OCI-LY1 (cell line): ENCODE measurements around the gene CPXM2.

ENCODE experiments used
- H2AFZ ChIP-seq: fragments of 200-600 bp; sonication (generic), shearing (Covaris generic); 2 replicates; pipeline ENCODE4 v1.6.0; 2014; ENCODE audit warnings: antibody characterized with exemption, mild to moderate bottlenecking, low read length
- H3F3A ChIP-seq: fragments of 200-600 bp; sonication (generic), shearing (Covaris generic); 2 replicates; pipeline ENCODE4 v1.6.0; 2014; ENCODE audit warnings: mild to moderate bottlenecking, antibody characterized with exemption, low read length, moderate library complexity; ENCODE audit not compliant: insufficient read depth
- H3K27ac ChIP-seq: fragments of 200-600 bp; sonication (generic); 2 replicates; pipeline ENCODE4 v1.5.1; 2014; ENCODE audit warnings: low read length, mixed run types, mild to moderate bottlenecking, low read depth; ENCODE audit not compliant: poor library complexity, severe bottlenecking
- H3K27me3 ChIP-seq: fragments of 200-600 bp; sonication (generic); 2 replicates; pipeline ENCODE4 v1.6.0; 2014; ENCODE audit warnings: antibody characterized with exemption, mild to moderate bottlenecking, low read length, moderate library complexity; ENCODE audit not compliant: insufficient read depth
- H3K36me3 ChIP-seq: fragments of 200-600 bp; sonication (generic); 2 replicates; pipeline ENCODE4 v1.6.1; 2014; ENCODE audit warnings: mild to moderate bottlenecking, antibody characterized with exemption, low read length, moderate library complexity, mixed read lengths; ENCODE audit not compliant: insufficient read depth
- H3K4me1 ChIP-seq: fragments of 200-600 bp; sonication (generic); 2 replicates; pipeline ENCODE4 v1.5.1; 2014; ENCODE audit warnings: mild to moderate bottlenecking, low read length, moderate library complexity; ENCODE audit not compliant: insufficient read depth, severe bottlenecking
- H3K4me2 ChIP-seq: fragments of 200-600 bp; sonication (generic), shearing (Covaris generic); 2 replicates; pipeline ENCODE4 v1.6.1; 2014; ENCODE audit warnings: low read length
- H3K4me3 ChIP-seq: fragments of 200-600 bp; sonication (generic); 2 replicates; pipeline ENCODE4 v1.5.1; 2014; ENCODE audit warnings: low read length, low read depth, mild to moderate bottlenecking, mixed read lengths; ENCODE audit not compliant: poor library complexity, severe bottlenecking
- H3K79me2 ChIP-seq: fragments of 200-600 bp; shearing (Covaris generic); 2 replicates; pipeline ENCODE4 v1.6.1; 2016; ENCODE audit warnings: mixed run types, low read length, mixed read lengths; ENCODE audit not compliant: insufficient read depth
- H3K9ac ChIP-seq: fragments of 200-600 bp; sonication (generic), shearing (Covaris generic); 2 replicates; pipeline ENCODE4 v1.6.1; 2014; ENCODE audit warnings: mild to moderate bottlenecking, low read length, mixed read lengths
- H3K9me2 ChIP-seq: fragments of 200-600 bp; sonication (generic), shearing (Covaris generic); 2 replicates; pipeline ENCODE4 v1.6.1; 2014; ENCODE audit warnings: low read depth, mild to moderate bottlenecking, low read length, mixed read lengths
- H3K9me3 ChIP-seq: fragments of 200-600 bp; shearing (Covaris generic); 2 replicates; pipeline ENCODE4 v1.6.1; 2014; ENCODE audit warnings: low read length, mixed read lengths
- H4K20me1 ChIP-seq: fragments of 200-600 bp; sonication (generic), shearing (Covaris generic); 2 replicates; pipeline ENCODE4 v1.6.0; 2016; ENCODE audit warnings: mild to moderate bottlenecking, low read length; ENCODE audit not compliant: insufficient read depth
- CTCF ChIP-seq: fragments of 200-600 bp; sonication (generic), shearing (Covaris generic); IDR thresholded peaks from 2 replicates; pipeline ENCODE4 v1.5.1; 2017; ENCODE audit warnings: mild to moderate bottlenecking, antibody characterized with exemption, low read length, moderate library complexity, mixed read lengths
- EZH2 ChIP-seq: fragments of 200-600 bp; sonication (generic), shearing (Covaris generic); IDR thresholded peaks from 2 replicates; pipeline ENCODE4 v1.8.0; 2017; ENCODE audit warnings: borderline replicate concordance, mixed run types, mild to moderate bottlenecking, antibody characterized with exemption, low read length, moderate library complexity, mixed read lengths

Gene CPXM2

GRCh38 chr10:123746061-123746460 lies 145.5 kb downstream of the CPXM2 start:
- no peak overlapping the region for H3K4me3 ChIP-seq
- no peaks in the 10 kb centered on the region for H3K4me1 ChIP-seq
- H3K4me2 ChIP-seq = no peak overlapping the region
- no peaks in the 10 kb centered on the region for H3K79me2 ChIP-seq
- H3K9me3 ChIP-seq = no peaks in the 10 kb centered on the region
- TF ChIP-seq EZH2 (no peak), CTCF (no peak)
- no peaks in the 10 kb centered on the region for H3K27me3 ChIP-seq
- no peak overlapping the region for H2AFZ ChIP-seq
- no peaks in the 10 kb centered on the region for H3K36me3 ChIP-seq
- H3K9ac ChIP-seq = no peak overlapping the region
- no peaks in the 10 kb centered on the region for H3K9me2 ChIP-seq
- H3K27ac ChIP-seq = no peak overlapping the region
- no peaks in the 10 kb centered on the region for H4K20me1 ChIP-seq
- H3F3A ChIP-seq = no peaks in the 10 kb centered on the region

DNA sequence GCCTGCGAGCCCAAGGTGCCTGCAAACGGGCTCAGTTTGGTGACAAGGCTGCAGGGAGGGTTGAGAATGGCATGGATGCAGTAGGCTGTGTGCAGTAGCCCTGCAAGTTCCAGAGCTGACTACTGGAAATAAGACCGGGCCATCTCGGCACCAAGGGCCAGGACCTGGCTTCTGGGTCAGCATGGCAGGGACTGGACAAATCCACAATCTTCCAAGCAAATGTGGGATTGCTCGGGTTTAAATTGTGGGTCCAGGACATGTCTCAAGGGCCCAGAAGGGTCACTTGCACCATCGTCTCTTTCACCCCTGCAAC lies 147.4 kb downstream of the CPXM2 start:
- Histone ChIP-seq H3K9ac (no peak overlapping the region), H3K79me2 (no peaks in the 10 kb centered on the region), H3K27me3 (no peaks in the 10 kb centered on the region), H4K20me1 (no peaks in the 10 kb centered on the region), H3K4me3 (no peak overlapping the region), H3K4me1 (no peaks in the 10 kb centered on the region), H2AFZ (no peak overlapping the region), H3K27ac (no peak overlapping the region), H3K36me3 (no peaks in the 10 kb centered on the region), H3K9me3 (no peaks in the 10 kb centered on the region), H3K4me2 (no peak overlapping the region), H3K9me2 (no peaks in the 10 kb centered on the region), H3F3A (no peaks in the 10 kb centered on the region)
- TF ChIP-seq CTCF (no peak), EZH2 (no peak)

DNA sequence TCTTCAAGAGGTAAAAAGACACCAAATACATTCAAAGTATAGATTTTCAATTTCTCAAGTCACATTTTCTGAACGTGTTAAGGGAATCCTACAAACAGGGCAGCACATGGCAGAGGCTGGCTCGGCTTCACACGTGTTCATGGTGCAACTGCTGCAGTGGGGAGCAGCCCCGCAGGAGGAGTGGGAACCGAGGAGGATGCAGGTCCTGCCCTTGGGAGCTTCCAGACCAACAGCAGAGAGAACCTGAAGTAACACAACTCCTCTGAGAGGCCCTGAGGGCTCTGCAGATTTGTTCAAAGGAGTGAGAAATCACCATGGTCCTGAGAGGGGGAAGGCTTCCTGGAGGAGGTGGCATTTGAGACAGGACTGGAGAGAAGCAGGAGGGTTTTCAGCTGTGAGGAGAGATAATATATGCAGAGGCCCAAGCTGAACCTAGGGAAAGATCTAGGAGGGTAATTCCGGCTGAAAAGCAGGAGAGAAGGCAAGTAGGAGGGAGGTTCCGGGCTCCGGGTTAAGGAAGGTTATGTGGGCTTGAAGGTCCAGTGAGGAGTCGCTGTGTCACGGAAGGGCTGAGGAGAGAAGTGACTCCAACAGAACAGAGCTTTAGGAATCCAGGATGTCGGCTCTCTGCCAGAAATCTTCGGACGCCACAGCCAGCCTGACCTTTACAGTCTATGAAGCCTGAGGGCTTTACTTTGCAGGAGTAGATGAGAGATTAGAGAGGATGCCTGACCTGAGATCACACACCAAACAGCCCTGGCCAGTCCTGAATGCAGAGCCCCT lies 148.0 kb downstream of the CPXM2 start:
- no peak overlapping the region for H3K27ac ChIP-seq
- no peak overlapping the region for H2AFZ ChIP-seq
- TF ChIP-seq CTCF (no peak), EZH2 (no peak)

More for the DNA sequence above, 148.0 kb downstream of the CPXM2 start:
- Histone ChIP-seq H3K9me2 (no peaks in the 10 kb centered on the region), H3K4me3 (no peak overlapping the region), H3K9me3 (no peaks in the 10 kb centered on the region), H3K79me2 (no peaks in the 10 kb centered on the region), H3K27me3 (no peaks in the 10 kb centered on the region), H3F3A (no peaks in the 10 kb centered on the region), H3K4me1 (no peaks in the 10 kb centered on the region), H3K36me3 (no peaks in the 10 kb centered on the region), H4K20me1 (no peaks in the 10 kb centered on the region), H3K9ac (no peak overlapping the region), H3K4me2 (no peak overlapping the region)
